PC-3 (cell line): ENCODE measurements around the gene EID2. TPM values are rescaled to one million over a fixed set of nuclear protein-coding genes. Genes with fewer than 3 reads are reported as not detected.

Experiments used
- ATAC-seq: fragments of 200-7000 bp; cut with Tn5 transposase; 2 replicates; pipeline ENCODE4 v1.9.1; 2020; ENCODE audit warnings: mild to moderate bottlenecking, moderate library complexity
- BruUV-seq: library from RNA; stranded (reverse); fragments of 400-500 nt; replicated peaks from 2 replicates; lab custom pipeline; 2021; lab: Mats Ljungman, UMichigan
- CTCF ChIA-PET: fragments of 300-600 bp; sonication (Branson Sonifier 250); formaldehyde crosslinking; loops from one replicate; lab custom pipeline; 2022; ENCODE audit warnings: antibody characterized with exemption; lab: Charles Lee
- POLR2A ChIA-PET: fragments of 300-600 bp; sonication (Branson Sonifier 250); formaldehyde crosslinking; loops from one replicate; lab custom pipeline; 2022; ENCODE audit warnings: antibody characterized with exemption; ENCODE audit not compliant: unreplicated experiment; lab: Charles Lee
- DNase-seq: peaks from one replicate; pipeline ENCODE4 v3.0.0-alpha.2; 2015
- H2AFZ ChIP-seq: fragments of 300-600 bp; sonication (generic); 2 replicates; pipeline ENCODE4 v1.6.0; 2016; ENCODE audit warnings: antibody characterized with exemption, low read length
- H3F3A ChIP-seq: fragments of 300-600 bp; sonication (generic); one replicate; pipeline ENCODE4 v1.6.0; 2017; ENCODE audit warnings: antibody characterized with exemption, low read length, control low read depth, mild to moderate bottlenecking; ENCODE audit not compliant: unreplicated experiment
- H3K27ac ChIP-seq: fragments of 300-600 bp; sonication (generic); 2 replicates; pipeline ENCODE4 v1.5.1; 2016; ENCODE audit warnings: mild to moderate bottlenecking, low read length
- H3K27me3 ChIP-seq: fragments of 300-600 bp; sonication (generic); 2 replicates; pipeline ENCODE4 v1.6.1; 2016; ENCODE audit warnings: low read length, mixed read lengths
- H3K36me3 ChIP-seq: fragments of 300-600 bp; sonication (generic); 2 replicates; pipeline ENCODE4 v1.6.1; 2016; ENCODE audit warnings: low read depth, mixed run types, low read length, mixed read lengths
- H3K4me1 ChIP-seq: fragments of 300-600 bp; sonication (generic); 2 replicates; pipeline ENCODE4 v1.5.1; 2016; ENCODE audit warnings: low read length; ENCODE audit not compliant: insufficient read depth
- H3K4me2 ChIP-seq: fragments of 300-600 bp; sonication (generic); 2 replicates; pipeline ENCODE4 v1.6.0; 2016; ENCODE audit warnings: low read length
- H3K4me3 ChIP-seq: fragments of 300-600 bp; sonication (generic); 2 replicates; pipeline ENCODE4 v1.5.1; 2016; ENCODE audit warnings: mild to moderate bottlenecking, low read length, mixed read lengths
- H3K79me2 ChIP-seq: fragments of 300-600 bp; sonication (generic); 2 replicates; pipeline ENCODE4 v1.6.1; 2017; ENCODE audit warnings: low read length, mixed read lengths
- H3K9ac ChIP-seq: fragments of 300-600 bp; sonication (generic); 2 replicates; pipeline ENCODE4 v1.6.0; 2016; ENCODE audit warnings: mild to moderate bottlenecking, low read length
- H3K9me2 ChIP-seq: fragments of 300-600 bp; sonication (generic); replicated peaks from 2 replicates; pipeline ENCODE4 v1.6.1; 2016; ENCODE audit warnings: mixed run types, low read length, mixed read lengths
- H3K9me3 ChIP-seq: fragments of 300-600 bp; sonication (generic); 2 replicates; pipeline ENCODE4 v1.6.1; 2016; ENCODE audit warnings: low read length, mixed read lengths
- H4K20me1 ChIP-seq: fragments of 300-600 bp; sonication (generic); 2 replicates; pipeline ENCODE4 v1.6.1; 2016; ENCODE audit warnings: low read length, mixed read lengths
- EZH2 ChIP-seq: fragments of 300-600 bp; sonication (generic); IDR thresholded peaks from one replicate; pipeline ENCODE4 v1.6.1; 2017; ENCODE audit warnings: antibody characterized with exemption, mild to moderate bottlenecking, low read length; ENCODE audit not compliant: unreplicated experiment
- EZH2phosphoT487 ChIP-seq: fragments of 300-600 bp; sonication (generic); IDR thresholded peaks from 2 replicates; pipeline ENCODE4 v1.6.1; 2018; ENCODE audit warnings: mild to moderate bottlenecking, antibody characterized with exemption, low read length, borderline replicate concordance
- intact Hi-C: fragments of 100-400 bp; cut with micrococcal nuclease; formaldehyde crosslinking; loops from 2 replicates; pipeline ENCODE4 v1.9.0; 2023
- total RNA-seq: library from RNA; depleted of rRNA; stranded (reverse); fragments of >200 nt; gene quantifications from 2 replicates; pipeline ENCODE4 v1.2.3, GENCODE V29; 2014
- TF ChIP-seq, protein P1 (sequence below): fragments of 300-600 bp; sonication (generic); conservative IDR thresholded peaks from 2 replicates; pipeline ENCODE4 v1.5.1; 2017; ENCODE audit warnings: antibody characterized with exemption, low read depth, mild to moderate bottlenecking, low read length

EID2 gene
- total RNA-seq, 1 experiment from 2014 or later = 11.3 TPM

DNA sequence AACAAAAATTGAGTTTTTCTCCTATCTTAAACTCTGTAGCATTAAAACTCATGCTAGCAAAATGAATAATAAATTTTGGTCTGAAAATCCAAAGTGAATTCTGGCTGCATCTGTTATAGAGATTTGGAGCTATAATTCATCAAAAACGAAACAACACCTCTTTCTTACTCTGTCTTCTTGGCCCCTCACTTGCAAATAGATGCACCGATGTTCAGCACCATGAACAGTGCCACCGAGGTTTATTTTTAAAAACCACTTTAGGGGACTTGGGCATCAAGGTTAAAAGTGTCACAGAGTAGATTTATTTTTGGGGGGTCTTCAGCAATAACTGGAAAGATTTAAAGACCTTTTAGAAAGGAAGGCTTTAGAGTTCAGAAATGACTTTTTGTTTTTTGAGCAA lies 26.1 kb upstream of the EID2 start:
- Histone ChIP-seq H3K4me3 (no peak overlapping the region), H3K4me2 (no peak overlapping the region), H3K4me1 (peaks cover 15% of the 10 kb centered on the region), H3F3A (no peaks in the 10 kb centered on the region), H3K79me2 (no peaks in the 10 kb centered on the region), H2AFZ (no peak overlapping the region), H3K36me3 (no peaks in the 10 kb centered on the region), H3K9me2 (no peaks in the 10 kb centered on the region), H3K27me3 (no peaks in the 10 kb centered on the region), H4K20me1 (no peaks in the 10 kb centered on the region), H3K9me3 (no peaks in the 10 kb centered on the region), H3K27ac (no peak overlapping the region), H3K9ac (no peak overlapping the region)
- intact Hi-C loops = no loop called here
- no peak for DNase-seq
- POLR2A ChIA-PET = no interaction called here
- no TSS peak for BruUV-seq
- ATAC-seq = no peak
- CTCF ChIA-PET = interaction anchor here (0.5 kb wide), 1 partner anchor 190 kb away, joined by 3 read pairs; no protein-coding TSS in a partner anchor
- no peak for TF ChIP-seq EZH2
- TF ChIP-seq EZH2phosphoT487 = no peak
- TF ChIP-seq, protein P1, sequence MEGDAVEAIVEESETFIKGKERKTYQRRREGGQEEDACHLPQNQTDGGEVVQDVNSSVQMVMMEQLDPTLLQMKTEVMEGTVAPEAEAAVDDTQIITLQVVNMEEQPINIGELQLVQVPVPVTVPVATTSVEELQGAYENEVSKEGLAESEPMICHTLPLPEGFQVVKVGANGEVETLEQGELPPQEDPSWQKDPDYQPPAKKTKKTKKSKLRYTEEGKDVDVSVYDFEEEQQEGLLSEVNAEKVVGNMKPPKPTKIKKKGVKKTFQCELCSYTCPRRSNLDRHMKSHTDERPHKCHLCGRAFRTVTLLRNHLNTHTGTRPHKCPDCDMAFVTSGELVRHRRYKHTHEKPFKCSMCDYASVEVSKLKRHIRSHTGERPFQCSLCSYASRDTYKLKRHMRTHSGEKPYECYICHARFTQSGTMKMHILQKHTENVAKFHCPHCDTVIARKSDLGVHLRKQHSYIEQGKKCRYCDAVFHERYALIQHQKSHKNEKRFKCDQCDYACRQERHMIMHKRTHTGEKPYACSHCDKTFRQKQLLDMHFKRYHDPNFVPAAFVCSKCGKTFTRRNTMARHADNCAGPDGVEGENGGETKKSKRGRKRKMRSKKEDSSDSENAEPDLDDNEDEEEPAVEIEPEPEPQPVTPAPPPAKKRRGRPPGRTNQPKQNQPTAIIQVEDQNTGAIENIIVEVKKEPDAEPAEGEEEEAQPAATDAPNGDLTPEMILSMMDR = no peak

DNA sequence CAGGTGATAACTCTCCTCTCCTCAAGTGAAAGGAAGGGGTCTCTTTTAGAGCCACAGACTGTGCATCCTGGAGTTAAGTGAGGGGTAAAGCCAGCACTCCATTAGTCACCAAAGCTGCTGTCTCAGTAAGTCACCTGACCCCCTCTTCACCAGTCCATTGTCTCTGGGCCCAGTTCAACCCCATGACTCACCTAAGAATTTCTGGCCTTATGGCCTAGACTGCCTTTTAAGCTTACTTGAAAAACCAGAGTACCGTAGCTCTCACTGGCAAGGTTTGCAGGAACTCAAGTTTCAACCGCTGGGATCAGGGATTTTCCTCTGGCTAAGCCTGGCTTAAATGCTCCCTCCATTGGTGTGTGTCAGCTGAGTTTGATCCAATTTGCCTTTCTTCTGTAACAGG lies 23.4 kb upstream of the EID2 start:
- ChIA-PET CTCF (no interaction called here), POLR2A (no interaction called here)
- Histone ChIP-seq H3K4me3 (no peak overlapping the region), H3F3A (no peaks in the 10 kb centered on the region), H3K9ac (no peak overlapping the region), H3K4me1 (peaks cover 16% of the 10 kb centered on the region), H3K9me3 (no peaks in the 10 kb centered on the region), H3K27me3 (no peaks in the 10 kb centered on the region), H3K27ac (peak overlapping the region; percentile 47), H3K9me2 (no peaks in the 10 kb centered on the region), H2AFZ (no peak overlapping the region), H4K20me1 (no peaks in the 10 kb centered on the region), H3K79me2 (no peaks in the 10 kb centered on the region), H3K36me3 (no peaks in the 10 kb centered on the region), H3K4me2 (peak overlapping the region; percentile 54)
- TF ChIP-seq EZH2phosphoT487 (no peak), EZH2 (no peak)
- TF ChIP-seq, protein P1 = no peak
- DNase-seq (peak; percentile 85), ATAC-seq (peak; percentile 64)
- no TSS peak for BruUV-seq
- intact Hi-C loops = no loop called here

DNA sequence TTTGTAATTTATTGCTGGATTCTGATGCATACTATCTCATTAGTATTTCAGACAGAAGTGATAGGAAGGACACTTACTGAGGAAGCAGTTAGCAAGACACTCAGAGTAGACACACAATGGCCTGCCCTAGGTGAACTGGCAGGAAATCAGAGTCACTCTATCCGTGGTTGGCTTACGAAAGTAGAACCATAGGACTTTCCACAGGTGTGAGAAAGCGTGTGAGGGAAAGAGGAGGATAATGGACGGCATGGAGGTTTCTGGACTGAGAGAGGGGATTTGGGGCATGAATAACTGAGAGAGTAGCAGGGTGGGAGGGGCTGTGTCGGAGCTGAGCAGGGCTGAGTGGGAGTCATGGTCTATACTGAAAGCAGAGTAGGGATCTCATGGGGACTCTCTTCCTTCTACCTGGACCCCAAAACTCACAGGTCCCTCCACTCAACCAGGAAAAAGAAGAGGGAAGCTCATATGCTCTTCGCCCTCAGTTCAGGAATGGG lies 18.7 kb upstream of the EID2 start:
- no peaks in the 10 kb centered on the region for H3K9me3 ChIP-seq
- no peaks in the 10 kb centered on the region for H3K9me2 ChIP-seq
- H3K27ac ChIP-seq = no peak overlapping the region
- no peak for ATAC-seq
- H4K20me1 ChIP-seq = no peaks in the 10 kb centered on the region
- no peaks in the 10 kb centered on the region for H3K79me2 ChIP-seq
- TF ChIP-seq, protein P1 = no peak
- TF ChIP-seq EZH2 (no peak), EZH2phosphoT487 (no peak)
- no peak for DNase-seq
- POLR2A ChIA-PET = no interaction called here
- no peaks in the 10 kb centered on the region for H3K36me3 ChIP-seq
- H2AFZ ChIP-seq = peak overlapping the region; percentile 57; the same call in 1 of the 2 replicates
- no peak overlapping the region for H3K9ac ChIP-seq
- peak overlapping the region; percentile 87 for H3K4me2 ChIP-seq
- peaks cover 25% of the 10 kb centered on the region for H3K4me1 ChIP-seq
- intact Hi-C loops = no loop called here
- H3F3A ChIP-seq = no peaks in the 10 kb centered on the region
- no peaks in the 10 kb centered on the region for H3K27me3 ChIP-seq
- CTCF ChIA-PET = no interaction called here
- peak overlapping the region; percentile 58 for H3K4me3 ChIP-seq
- no TSS peak for BruUV-seq
